ENCODE results near the gene GAS2L1.

The GAS2L1 gene

GRCh38 chr22:29310065-29310862 is 3.8 kb downstream of the GAS2L1 start:
- peak; percentile 50 for DNase-seq

GRCh38 chr22:29310863-29311339 is 4.5 kb downstream of the GAS2L1 start:
- peak; percentile 80 for DNase-seq

GRCh38 chr22:29311464-29312217 is 5.2 kb downstream of the GAS2L1 start:
- DNase-seq: peak; percentile 51

GRCh38 chr22:29312218-29313125 is 6.0 kb downstream of the GAS2L1 start:
- DNase-seq: peak; percentile 53

GRCh38 chr22:29313126-29313575 is 6.7 kb downstream of the GAS2L1 start:
- peak; percentile 80 for DNase-seq

GRCh38 chr22:29313576-29314466 is 7.4 kb downstream of the GAS2L1 start:
- DNase-seq: peak; percentile 51

GRCh38 chr22:29314537-29315285 is 8.3 kb downstream of the GAS2L1 start:
- DNase-seq: peak; percentile 59

- no peak for DNase-seq
Observed at GRCh38 chr22:29315286-29316140, 9.1 kb downstream of the GAS2L1 start, which contains the start of gene RASL10A. Gene RASL10A (minus strand): TSS chr22:29315697. CDS start chr22:29315246, 451 bp downstream.

- no peak for DNase-seq
Observed at GRCh38 chr22:29316141-29316828, 9.8 kb downstream of the GAS2L1 start.

- DNase-seq: no peak
Observed at GRCh38 chr22:29317827-29318454, 11.5 kb downstream of the GAS2L1 start.

GRCh38 chr22:29319072-29319471 is 12.6 kb downstream of the GAS2L1 start:
- no peak for DNase-seq

- DNase-seq: no peak
Observed at GRCh38 chr22:29320546-29320945, 14.1 kb downstream of the GAS2L1 start.

GRCh38 chr22:29323641-29324040 is 17.2 kb downstream of the GAS2L1 start:
- no peak for DNase-seq

GRCh38 chr22:29325356-29325755 is 18.9 kb downstream of the GAS2L1 start:
- DNase-seq: no peak

GRCh38 chr22:29325785-29326315 is 19.4 kb downstream of the GAS2L1 start:
- no peak for DNase-seq

GRCh38 chr22:29326481-29326880 is 20.0 kb downstream of the GAS2L1 start:
- DNase-seq: no peak

GRCh38 chr22:29327089-29327764 is 20.8 kb downstream of the GAS2L1 start:
- DNase-seq: no peak

- DNase-seq: no peak
Observed at GRCh38 chr22:29328055-29328454, 21.6 kb downstream of the GAS2L1 start.

Measured in activated CD8-positive, alpha-beta memory T cell treated with anti-CD3 and anti-CD28 coated beads, Interleukin-2, amount 50 U/mL, for 48 hours (primary cell).